H1 (cell line): ENCODE measurements around the gene FMC1. TPM values are rescaled to one million over a fixed set of nuclear protein-coding genes. Genes with fewer than 3 reads are reported as not detected.

Experiments
- CTCF ChIA-PET: fragments of 300-600 bp; sonication (Branson Sonifier 250); formaldehyde crosslinking; loops from one replicate; lab custom pipeline; 2021; ENCODE audit not compliant: partially characterized antibody; lab: Charles Lee
- POLR2A ChIA-PET: fragments of 300-600 bp; sonication (Branson Sonifier 250); formaldehyde crosslinking; loops from one replicate; lab custom pipeline; 2021; ENCODE audit warnings: inconsistent platforms; ENCODE audit not compliant: partially characterized antibody; lab: Charles Lee
- DNase-seq, 2 experiments: peaks; one replicate each; pipeline versions ENCODE4 v3.0.0 to v3.0.0-alpha.2; 2010 to 2022; ENCODE audit warnings: low spot score in 2 of 2, low read depth in 1 of 2, mixed read lengths in 1 of 2
- FAIRE-seq: peaks from 2 replicates; lab custom pipeline; 2011; peaks lifted over from hg19 to GRCh38; lab: Jason Lieb, UNC
- H2AFZ ChIP-seq: 2 replicates; pipeline ENCODE4 v1.8.1; 2012; ENCODE audit warnings: low read length, inconsistent platforms
- H2AK5ac ChIP-seq: 2 replicates; pipeline ENCODE4 v1.6.1; 2013; ENCODE audit warnings: low read depth, low read length
- H2BK120ac ChIP-seq: replicated peaks from 2 replicates; pipeline ENCODE3; 2013; ENCODE audit warnings: low read depth, low read length, inconsistent platforms
- H2BK12ac ChIP-seq: 2 replicates; pipeline ENCODE4 v1.6.1; 2013; ENCODE audit warnings: low read depth, low read length
- H2BK15ac ChIP-seq: 2 replicates; pipeline ENCODE4 v1.6.1; 2013; ENCODE audit warnings: low read length
- H2BK20ac ChIP-seq: 2 replicates; pipeline ENCODE4 v1.6.1; 2013; ENCODE audit warnings: low read length
- H2BK5ac ChIP-seq: 2 replicates; pipeline ENCODE4 v1.6.1; 2013; ENCODE audit warnings: low read depth, low read length
- H3K14ac ChIP-seq: 2 replicates; pipeline ENCODE4 v1.6.1; 2013; ENCODE audit warnings: inconsistent platforms; ENCODE audit not compliant: insufficient read length
- H3K18ac ChIP-seq: 2 replicates; pipeline ENCODE4 v1.6.1; 2013; ENCODE audit warnings: low read length; ENCODE audit errors: extremely low read depth
- H3K23ac ChIP-seq: 2 replicates; pipeline ENCODE4 v1.6.1; 2013; ENCODE audit warnings: inconsistent platforms; ENCODE audit not compliant: insufficient read length
- H3K23me2 ChIP-seq: 2 replicates; pipeline ENCODE4 v1.6.1; 2013; ENCODE audit warnings: low read depth, low read length
- H3K27ac ChIP-seq: 2 replicates; pipeline ENCODE4 v1.6.1; 2011; ENCODE audit warnings: low read depth, low read length, inconsistent platforms
- H3K27me3 ChIP-seq, 4 experiments: replicated peaks in 1 of 4; 1 replicate in 1 of 4; 2 replicates in 3 of 4; pipeline versions ENCODE4 v1.6.1 to v1.8.1; 2011 to 2013; ENCODE audit warnings: low read length in 3 of 4, mild to moderate bottlenecking in 3 of 4, inconsistent platforms in 2 of 4, mixed read lengths in 2 of 4, moderate library complexity in 1 of 4; ENCODE audit not compliant: control insufficient read depth in 3 of 4, insufficient read depth in 3 of 4; ENCODE audit errors: extremely low read depth in 1 of 4
- H3K36me3 ChIP-seq, 4 experiments: 2 replicates each; pipeline versions ENCODE4 v1.6.1 to v1.8.1; 2011 to 2013; ENCODE audit warnings: mild to moderate bottlenecking in 4 of 4, low read length in 3 of 4, moderate library complexity in 2 of 4, control low read depth in 1 of 4, inconsistent platforms in 1 of 4; ENCODE audit not compliant: insufficient read depth in 4 of 4, control insufficient read depth in 2 of 4
- H3K4ac ChIP-seq: replicated peaks from 2 replicates; pipeline ENCODE3; 2013; ENCODE audit warnings: low read length, low read depth, mixed read lengths, inconsistent platforms; ENCODE audit not compliant: insufficient read length
- H3K4me1 ChIP-seq, 4 experiments: replicated peaks in 1 of 4; 1 replicate in 1 of 4; 2 replicates in 3 of 4; pipeline versions ENCODE4 v1.6.1 to v1.8.1; 2011 to 2013; ENCODE audit warnings: low read length in 3 of 4, inconsistent platforms in 2 of 4, mixed read lengths in 1 of 4; ENCODE audit not compliant: insufficient read depth in 4 of 4, control insufficient read depth in 3 of 4
- H3K4me2 ChIP-seq, 2 experiments: 2 replicates each; pipeline versions ENCODE4 v1.6.1 to v1.8.1; 2011 to 2013; ENCODE audit warnings: low read depth in 2 of 2, low read length in 2 of 2, control low read depth in 1 of 2, inconsistent platforms in 1 of 2, mild to moderate bottlenecking in 1 of 2; ENCODE audit not compliant: insufficient read depth in 1 of 2
- H3K4me3 ChIP-seq, 4 experiments: fragments of 200-600, 300-600 bp in 1 of 4; sonication (generic), shearing (Covaris generic), sonication (Bioruptor Twin) in 1 of 4; 2 replicates each; pipeline versions ENCODE4 v1.5.1 to v1.8.1; 2011 to 2016; ENCODE audit warnings: low read length in 4 of 4, low read depth in 3 of 4, control low read depth in 2 of 4, inconsistent platforms in 2 of 4, mild to moderate bottlenecking in 2 of 4, mixed read lengths in 1 of 4, moderate library complexity in 1 of 4; ENCODE audit not compliant: insufficient read depth in 2 of 4; ENCODE audit errors: extremely low read depth in 1 of 4
- H3K56ac ChIP-seq: replicated peaks from 2 replicates; pipeline ENCODE3; 2013; ENCODE audit warnings: low read depth, mild to moderate bottlenecking, mixed read lengths, low read length, inconsistent platforms; ENCODE audit not compliant: insufficient read length
- H3K79me1 ChIP-seq: 2 replicates; pipeline ENCODE4 v1.6.1; 2013; ENCODE audit warnings: low read depth, low read length, control low read depth
- H3K79me2 ChIP-seq, 2 experiments: 2 replicates each; pipeline versions ENCODE4 v1.6.1 to v1.8.1; 2012 to 2013; ENCODE audit warnings: low read length in 2 of 2, mild to moderate bottlenecking in 2 of 2, inconsistent platforms in 1 of 2; ENCODE audit not compliant: insufficient read depth in 2 of 2, control insufficient read depth in 1 of 2
- H3K9ac ChIP-seq, 4 experiments: replicated peaks in 1 of 4; 1 replicate in 1 of 4; 2 replicates in 3 of 4; pipeline versions ENCODE4 v1.6.1 to v1.8.1; 2011 to 2013; ENCODE audit warnings: low read depth in 3 of 4, low read length in 3 of 4, control low read depth in 2 of 4, mild to moderate bottlenecking in 2 of 4, moderate library complexity in 2 of 4, inconsistent platforms in 1 of 4; ENCODE audit errors: extremely low read depth in 1 of 4
- H3K9me3 ChIP-seq, 2 experiments: 2 replicates each; pipeline versions ENCODE4 v1.6.1 to v1.8.1; 2012 to 2013; ENCODE audit warnings: mild to moderate bottlenecking in 2 of 2, moderate library complexity in 2 of 2, control low read depth in 1 of 2, inconsistent platforms in 1 of 2, low read depth in 1 of 2, low read length in 1 of 2, mixed read lengths in 1 of 2; ENCODE audit not compliant: insufficient read depth in 2 of 2
- H4K20me1 ChIP-seq, 2 experiments: replicated peaks in 1 of 2; 2 replicates each; pipeline versions ENCODE3 to v1.8.1; 2011 to 2013; ENCODE audit warnings: inconsistent platforms in 2 of 2, low read length in 2 of 2, mild to moderate bottlenecking in 1 of 2; ENCODE audit not compliant: insufficient read depth in 2 of 2, control insufficient read depth in 1 of 2
- H4K5ac ChIP-seq: 2 replicates; pipeline ENCODE4 v1.6.1; 2013; ENCODE audit warnings: low read length, low read depth, mixed read lengths, inconsistent platforms; ENCODE audit not compliant: insufficient read length
- H4K8ac ChIP-seq: 2 replicates; pipeline ENCODE4 v1.8.0; 2013; ENCODE audit warnings: mild to moderate bottlenecking, moderate library complexity, low read length, inconsistent platforms; ENCODE audit not compliant: insufficient read depth; ENCODE audit errors: extremely low read depth
- H4K91ac ChIP-seq: replicated peaks from 2 replicates; pipeline ENCODE3; 2013; ENCODE audit warnings: low read length, mixed read lengths, inconsistent platforms; ENCODE audit not compliant: insufficient read length
- CBX8 ChIP-seq: fragments of 300-800, 300-1000 bp; sonication (generic); IDR thresholded peaks from 2 replicates; pipeline ENCODE4 v1.7.1; 2016; ENCODE audit warnings: low read depth, low read length, borderline replicate concordance
- EZH2 ChIP-seq: fragments of 200-600 bp; sonication (generic); IDR thresholded peaks from 2 replicates; pipeline ENCODE4 v1.7.1; 2012; ENCODE audit warnings: low read depth, mild to moderate bottlenecking, moderate library complexity, low read length, inconsistent platforms; ENCODE audit not compliant: severe bottlenecking
- HDAC2 ChIP-seq, 2 experiments: fragments of 300-600 bp in 1 of 2; sonication (generic) in 1 of 2; IDR thresholded peaks; 2 replicates each; pipeline ENCODE4 v1.6.1; 2011 to 2012; ENCODE audit warnings: low read depth in 2 of 2, low read length in 2 of 2, mild to moderate bottlenecking in 2 of 2, moderate library complexity in 2 of 2, borderline replicate concordance in 1 of 2, inconsistent platforms in 1 of 2
- JUN ChIP-seq: IDR thresholded peaks from 2 replicates; pipeline ENCODE4 v1.6.1; 2011; ENCODE audit warnings: low read depth, mild to moderate bottlenecking, improper control_type of control experiment, low read length
- KDM5A ChIP-seq: fragments of 200-600 bp; IDR thresholded peaks from 2 replicates; pipeline ENCODE4 v1.7.1; 2012; ENCODE audit warnings: mild to moderate bottlenecking, low read length, inconsistent platforms, mixed read lengths
- RBBP5 ChIP-seq: IDR thresholded peaks from 2 replicates; pipeline ENCODE4 v1.7.1; 2012; ENCODE audit warnings: low read depth, mild to moderate bottlenecking, inconsistent platforms, low read length, moderate library complexity, borderline replicate concordance
- TEAD4 ChIP-seq: IDR thresholded peaks from 2 replicates; pipeline ENCODE4 v1.6.1; 2012; ENCODE audit warnings: low read depth, low read length, inconsistent platforms, mixed read lengths
- WGBS, 2 experiments: shearing (Covaris generic) in 1 of 2; methylation state at CpG; one replicate each; pipeline versions ENCODE4 v1.1.6 to v1.1.7; 2013 to 2015; ENCODE audit warnings: low lambda C conversion rate in 2 of 2, mixed read lengths in 2 of 2, inconsistent platforms in 1 of 2, low coverage in 1 of 2, missing lambda C conversion rate in 1 of 2; ENCODE audit not compliant: insufficient replicate concordance in 2 of 2, insufficient coverage in 1 of 2, insufficient read length in 1 of 2; ENCODE audit errors: extremely low coverage in 1 of 2, missing lambda C conversion rate in 1 of 2; 5-methylcytosine and 5-hydroxymethylcytosine counted together
- polyA plus RNA-seq, 7 experiments: library from polyadenylated mRNA; depleted of rRNA in 3 of 7; stranded (reverse) in 5 of 7; unstranded in 2 of 7; fragments of >200 nt in 5 of 7; fragments of 200-250 nt in 2 of 7; gene quantifications; 1 replicate in 5 of 7; 2 replicates in 1 of 7; 4 replicates in 1 of 7; pipeline versions ENCODE4 v1.2.1 to v1.2.3, GENCODE V29; 2011 to 2013; ENCODE audit warnings: missing spikeins in 2 of 7, mixed read lengths in 2 of 7
- total RNA-seq: library from RNA; stranded (reverse); fragmentation: NEBNext Ultra II Directional; extraction: Animal tissue kit (Norgen Biotek cat#: 25700); gene quantifications from 2 replicates; pipeline ENCODE4 v1.2.1, GENCODE V29; 2021
- TF ChIP-seq, protein P1 (sequence below): IDR thresholded peaks from 2 replicates; pipeline ENCODE4 v1.6.1; 2012; ENCODE audit warnings: low read length, inconsistent platforms

The FMC1 gene
- total and polyA plus RNA-seq, 2 of the 8 experiments (the other 6 are each of a cell fraction or from before 2014, with no cell fraction given): 15.8 to 28.4 TPM

DNA sequence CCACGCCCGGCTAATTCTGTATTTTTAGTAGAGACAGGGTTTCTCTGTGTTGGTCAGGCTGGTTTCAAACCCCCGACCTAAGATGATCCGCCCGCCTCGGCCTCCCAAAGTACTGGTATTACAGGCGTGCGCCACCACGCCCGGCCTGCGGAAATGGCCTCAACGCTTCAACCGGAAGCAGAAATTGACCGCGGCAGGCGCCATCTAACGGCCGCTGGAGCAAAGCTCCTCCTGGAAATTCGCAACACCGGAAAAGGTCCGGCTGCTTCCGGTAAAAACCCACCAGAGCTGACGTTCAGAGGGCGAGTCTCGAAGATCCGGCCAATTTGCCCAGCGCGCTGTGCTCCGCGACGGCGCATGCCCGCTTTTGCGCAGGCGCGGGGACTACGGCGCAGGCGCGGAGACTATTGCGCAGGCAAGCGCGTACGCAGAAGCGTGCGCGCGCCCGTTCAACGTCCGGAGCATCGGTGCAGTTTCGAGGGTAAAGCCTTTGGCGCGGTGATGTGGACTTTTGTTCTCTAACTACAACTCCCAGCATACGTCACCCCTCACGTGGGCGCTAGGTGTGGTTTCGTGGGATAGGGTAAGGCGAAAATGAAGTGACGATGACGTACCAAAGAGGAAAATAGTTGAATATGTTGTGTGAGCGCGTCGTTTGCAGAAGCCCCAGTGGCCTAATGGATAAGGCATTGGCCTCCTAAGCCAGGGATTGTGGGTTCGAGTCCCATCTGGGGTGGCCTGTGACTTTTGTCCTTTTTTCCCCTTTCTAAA, 915 bp upstream of the FMC1 start:
- WGBS, 2 experiments: 6% methylated on average over 56 of the region's 66 CpGs; no CpG with 5 or more reads in 1 of the 2 experiments
- TF ChIP-seq KDM5A (no peak), HDAC2 (IDR thresholded peaks at IDR 0.05; ENCODE audit: borderline replicate concordance in 1 of 2, low read depth in 2 of 2, low read length in 2 of 2) (no peak; a peak in 1 of 4 replicates), EZH2 (no peak), TEAD4 (peak; percentile 64; the same call in 1 of the 2 replicates), RBBP5 (peak; percentile 100), CBX8 (no peak), JUN (no peak)
- TF ChIP-seq, protein P1, sequence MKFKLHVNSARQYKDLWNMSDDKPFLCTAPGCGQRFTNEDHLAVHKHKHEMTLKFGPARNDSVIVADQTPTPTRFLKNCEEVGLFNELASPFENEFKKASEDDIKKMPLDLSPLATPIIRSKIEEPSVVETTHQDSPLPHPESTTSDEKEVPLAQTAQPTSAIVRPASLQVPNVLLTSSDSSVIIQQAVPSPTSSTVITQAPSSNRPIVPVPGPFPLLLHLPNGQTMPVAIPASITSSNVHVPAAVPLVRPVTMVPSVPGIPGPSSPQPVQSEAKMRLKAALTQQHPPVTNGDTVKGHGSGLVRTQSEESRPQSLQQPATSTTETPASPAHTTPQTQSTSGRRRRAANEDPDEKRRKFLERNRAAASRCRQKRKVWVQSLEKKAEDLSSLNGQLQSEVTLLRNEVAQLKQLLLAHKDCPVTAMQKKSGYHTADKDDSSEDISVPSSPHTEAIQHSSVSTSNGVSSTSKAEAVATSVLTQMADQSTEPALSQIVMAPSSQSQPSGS: peak; percentile 99

More for the DNA sequence above, 915 bp upstream of the FMC1 start:
- H2AK5ac ChIP-seq: no peak overlapping the region
- H4K8ac ChIP-seq: peak overlapping the region; percentile 99; the same call in 1 of the 2 replicates
- peak overlapping the region; percentile 91 for H4K5ac ChIP-seq
- H4K20me1 ChIP-seq: no peaks in the 10 kb centered on the region
- H3K79me1 ChIP-seq: 0 out of 2 replicates have a peak, but pooled peaks cover 2% of the 10 kb centered on the region
- peaks cover 0 to 21% of the 10 kb centered on the region in 2 experiments; a peak in 2 of 4 replicates for H3K79me2 ChIP-seq
- H3K4me2 ChIP-seq: peak overlapping the region; percentile 80 to 82
- peak overlapping the region; percentile 100; the same call in 1 of the 2 replicates for H2BK5ac ChIP-seq
- H2BK120ac ChIP-seq: no peak overlapping the region
- peak overlapping the region; percentile 68; the same call in 1 of the 2 replicates for H3K18ac ChIP-seq
- H4K91ac ChIP-seq: peak overlapping the region; percentile 90
- peaks cover 2% of the 10 kb centered on the region; the same call in 1 of the 2 replicates for H3K23me2 ChIP-seq
- CTCF ChIA-PET: interaction anchor here (0.6 to 8.9 kb wide), 8 partner anchors 12 to 354 kb away, joined by 3 to 54 read pairs (median 4); no protein-coding TSS in a partner anchor
- H3K4me3 ChIP-seq: peak overlapping the region; percentile 79 to 98 (median 92)
- H3K9ac ChIP-seq: peak overlapping the region; percentile 93 to 100 (median 96)
- H3K9me3 ChIP-seq: peaks cover 0 to 5% of the 10 kb centered on the region in 2 experiments; a peak in 2 of 4 replicates
- peak overlapping the region; percentile 99 for H3K27ac ChIP-seq
- peak overlapping the region; percentile 93 for H3K56ac ChIP-seq
- H2BK15ac ChIP-seq: no peak overlapping the region
- POLR2A ChIA-PET: interaction anchor here (0.8 to 2.6 kb wide), 12 partner anchors 11 to 232 kb away, joined by 3 to 30 read pairs (median 4); partner anchors contain the start of genes LUC7L2 and UBN2
- H3K27me3 ChIP-seq: peaks cover 0 to 1% (median 0%) of the 10 kb centered on the region in 4 experiments; a peak in 1 of 7 replicates
- FAIRE-seq (peak; percentile 88), DNase-seq (peak; percentile 94 to 98)
- no peak overlapping the region for H3K23ac ChIP-seq
- H3K36me3 ChIP-seq: 0 out of 8 replicates have a peak, but pooled peaks cover 0 to 3% (median 0%) of the 10 kb centered on the region in 4 experiments
- H3K14ac ChIP-seq: no peak overlapping the region
- H3K4ac ChIP-seq: no peak overlapping the region
- H3K4me1 ChIP-seq: peaks cover 0 to 5% (median 4%) of the 10 kb centered on the region in 4 experiments; a peak in 5 of 7 replicates
- no peak overlapping the region for H2BK20ac ChIP-seq
- no peak overlapping the region; the same call in 1 of the 2 replicates for H2BK12ac ChIP-seq
- H2AFZ ChIP-seq: no peak overlapping the region; the same call in 1 of the 2 replicates
